Ishikawa (cell line): ENCODE data around the gene MAP3K5.

Experiments used
- CEBPB ChIP-seq: IDR thresholded peaks from 2 replicates; pipeline ENCODE4 v1.6.1; 2012
- CREB1 ChIP-seq: IDR thresholded peaks from 2 replicates; pipeline ENCODE4 v1.6.1; 2012; ENCODE audit warnings: low read depth
- EGR1 ChIP-seq: IDR thresholded peaks from 2 replicates; pipeline ENCODE4 v1.6.1; 2012
- EP300 ChIP-seq: IDR thresholded peaks from 2 replicates; pipeline ENCODE4 v1.6.1; 2012; ENCODE audit warnings: borderline replicate concordance
- FOXM1 ChIP-seq: IDR thresholded peaks from 2 replicates; pipeline ENCODE4 v1.6.1; 2012; ENCODE audit warnings: low read depth, borderline replicate concordance
- NFIC ChIP-seq: IDR thresholded peaks from 2 replicates; pipeline ENCODE4 v1.6.1; 2012
- RAD21 ChIP-seq: IDR thresholded peaks from 2 replicates; pipeline ENCODE4 v1.6.1; 2012; ENCODE audit warnings: low read depth
- TAF1 ChIP-seq: IDR thresholded peaks from 2 replicates; pipeline ENCODE4 v1.6.1; 2012; ENCODE audit warnings: low read depth, mild to moderate bottlenecking
- TCF12 ChIP-seq: IDR thresholded peaks from 2 replicates; pipeline ENCODE4 v1.6.1; 2012; ENCODE audit warnings: low read depth
- TEAD4 ChIP-seq: IDR thresholded peaks from 2 replicates; pipeline ENCODE4 v1.6.1; 2012
- YY1 ChIP-seq: IDR thresholded peaks from 2 replicates; pipeline ENCODE4 v1.6.1; 2012; ENCODE audit warnings: low read depth
- ZBTB7A ChIP-seq: IDR thresholded peaks from 2 replicates; pipeline ENCODE4 v1.6.1; 2012; ENCODE audit warnings: low read depth
- TF ChIP-seq, protein P1 (sequence below): IDR thresholded peaks from 2 replicates; pipeline ENCODE4 v1.6.1; 2012; ENCODE audit warnings: low read depth, mild to moderate bottlenecking
- TF ChIP-seq, protein P2 (sequence below): IDR thresholded peaks from 2 replicates; pipeline ENCODE4 v1.6.1; 2012
- TF ChIP-seq, protein P3 (sequence below): IDR thresholded peaks from 2 replicates; pipeline ENCODE4 v1.6.1; 2012

MAP3K5 gene

DNA sequence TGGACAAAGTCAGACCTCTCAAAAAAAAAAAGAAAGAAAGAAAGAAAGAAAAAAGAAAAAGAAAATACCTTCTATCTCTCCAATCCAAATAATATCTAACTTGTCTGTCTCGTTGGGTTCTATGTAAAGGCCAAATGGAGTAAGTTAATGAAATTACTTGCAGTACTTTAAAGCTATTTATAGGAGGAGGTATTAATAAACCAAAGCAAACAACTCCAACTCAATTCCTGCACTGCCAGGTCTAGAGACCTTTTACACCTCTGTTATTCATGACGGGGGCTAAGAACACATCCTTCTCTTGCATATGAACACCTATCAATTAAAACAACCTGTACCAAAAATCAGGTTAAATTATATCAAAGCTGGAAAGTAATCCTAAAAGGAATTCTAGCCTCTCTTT, 80.6 kb downstream of the MAP3K5 start:
- TF ChIP-seq, protein P1, sequence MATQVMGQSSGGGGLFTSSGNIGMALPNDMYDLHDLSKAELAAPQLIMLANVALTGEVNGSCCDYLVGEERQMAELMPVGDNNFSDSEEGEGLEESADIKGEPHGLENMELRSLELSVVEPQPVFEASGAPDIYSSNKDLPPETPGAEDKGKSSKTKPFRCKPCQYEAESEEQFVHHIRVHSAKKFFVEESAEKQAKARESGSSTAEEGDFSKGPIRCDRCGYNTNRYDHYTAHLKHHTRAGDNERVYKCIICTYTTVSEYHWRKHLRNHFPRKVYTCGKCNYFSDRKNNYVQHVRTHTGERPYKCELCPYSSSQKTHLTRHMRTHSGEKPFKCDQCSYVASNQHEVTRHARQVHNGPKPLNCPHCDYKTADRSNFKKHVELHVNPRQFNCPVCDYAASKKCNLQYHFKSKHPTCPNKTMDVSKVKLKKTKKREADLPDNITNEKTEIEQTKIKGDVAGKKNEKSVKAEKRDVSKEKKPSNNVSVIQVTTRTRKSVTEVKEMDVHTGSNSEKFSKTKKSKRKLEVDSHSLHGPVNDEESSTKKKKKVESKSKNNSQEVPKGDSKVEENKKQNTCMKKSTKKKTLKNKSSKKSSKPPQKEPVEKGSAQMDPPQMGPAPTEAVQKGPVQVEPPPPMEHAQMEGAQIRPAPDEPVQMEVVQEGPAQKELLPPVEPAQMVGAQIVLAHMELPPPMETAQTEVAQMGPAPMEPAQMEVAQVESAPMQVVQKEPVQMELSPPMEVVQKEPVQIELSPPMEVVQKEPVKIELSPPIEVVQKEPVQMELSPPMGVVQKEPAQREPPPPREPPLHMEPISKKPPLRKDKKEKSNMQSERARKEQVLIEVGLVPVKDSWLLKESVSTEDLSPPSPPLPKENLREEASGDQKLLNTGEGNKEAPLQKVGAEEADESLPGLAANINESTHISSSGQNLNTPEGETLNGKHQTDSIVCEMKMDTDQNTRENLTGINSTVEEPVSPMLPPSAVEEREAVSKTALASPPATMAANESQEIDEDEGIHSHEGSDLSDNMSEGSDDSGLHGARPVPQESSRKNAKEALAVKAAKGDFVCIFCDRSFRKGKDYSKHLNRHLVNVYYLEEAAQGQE, result no peak
- no peak for TF ChIP-seq TAF1

- TF ChIP-seq CREB1, result no peak
- no peak for TF ChIP-seq CEBPB
- TF ChIP-seq, protein P2, sequence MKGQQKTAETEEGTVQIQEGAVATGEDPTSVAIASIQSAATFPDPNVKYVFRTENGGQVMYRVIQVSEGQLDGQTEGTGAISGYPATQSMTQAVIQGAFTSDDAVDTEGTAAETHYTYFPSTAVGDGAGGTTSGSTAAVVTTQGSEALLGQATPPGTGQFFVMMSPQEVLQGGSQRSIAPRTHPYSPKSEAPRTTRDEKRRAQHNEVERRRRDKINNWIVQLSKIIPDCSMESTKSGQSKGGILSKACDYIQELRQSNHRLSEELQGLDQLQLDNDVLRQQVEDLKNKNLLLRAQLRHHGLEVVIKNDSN, result no peak
- TF ChIP-seq EP300, result no peak
- TF ChIP-seq TCF12, result no peak
- TF ChIP-seq, protein P3, sequence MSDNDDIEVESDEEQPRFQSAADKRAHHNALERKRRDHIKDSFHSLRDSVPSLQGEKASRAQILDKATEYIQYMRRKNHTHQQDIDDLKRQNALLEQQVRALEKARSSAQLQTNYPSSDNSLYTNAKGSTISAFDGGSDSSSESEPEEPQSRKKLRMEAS, result no peak
- no peak for TF ChIP-seq TAF1
- TF ChIP-seq FOXM1, result no peak
- TF ChIP-seq YY1, result no peak
- TF ChIP-seq RAD21, result no peak
- TF ChIP-seq NFIC, result no peak
- TF ChIP-seq, protein P1, result no peak
- TF ChIP-seq ZBTB7A, result no peak
- no peak for TF ChIP-seq TEAD4
- no peak for TF ChIP-seq EGR1
These were observed 81.3 kb downstream of the MAP3K5 start for GRCh38 chr6:136710877-136711552.

- TF ChIP-seq YY1, result no peak
- TF ChIP-seq CREB1, result no peak
- no peak for TF ChIP-seq RAD21
- no peak for TF ChIP-seq CEBPB
- no peak for TF ChIP-seq EGR1
- TF ChIP-seq, protein P2, result no peak
- TF ChIP-seq, protein P1, result no peak
- TF ChIP-seq EP300, result no peak
- TF ChIP-seq TCF12, result no peak
These were observed 82.8 kb downstream of the MAP3K5 start for GRCh38 chr6:136709429-136709828.

DNA sequence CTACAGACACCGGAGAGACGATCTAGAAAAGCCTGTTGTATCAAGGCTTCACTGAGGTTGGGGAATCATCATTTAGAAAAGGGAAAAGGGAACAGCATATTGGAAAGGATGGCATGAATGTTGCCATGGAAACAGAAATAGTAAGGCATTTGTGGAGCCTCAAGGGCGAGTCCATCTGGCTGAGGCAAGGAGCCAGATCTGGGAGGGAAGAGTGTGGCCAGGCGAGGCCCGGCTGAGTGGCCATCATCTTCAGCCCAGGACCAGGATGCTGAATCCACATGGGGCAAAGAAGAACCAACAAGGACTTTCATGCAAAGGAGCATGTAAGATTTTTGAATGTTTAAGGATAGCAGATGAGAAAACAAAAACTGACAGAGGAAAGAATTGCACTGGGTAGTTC, 85.8 kb downstream of the MAP3K5 start:
- TF ChIP-seq TAF1 (no peak), CEBPB (no peak), YY1 (no peak), NFIC (no peak), CREB1 (no peak), TEAD4 (no peak), FOXM1 (no peak), RAD21 (no peak), EGR1 (no peak), ZBTB7A (no peak), TCF12 (no peak), EP300 (no peak)
- TF ChIP-seq, protein P3, result no peak
- TF ChIP-seq, protein P2, result no peak
- TF ChIP-seq, protein P1, result no peak
